Measurements from ENCODE around the gene KIR2DL1.
"Not testable (repeated sequence)": the region's sequence is repeated elsewhere in the genome, so short reads cannot be mapped to it uniquely, and the experiment has no call there.

KIR2DL1 gene

DNA sequence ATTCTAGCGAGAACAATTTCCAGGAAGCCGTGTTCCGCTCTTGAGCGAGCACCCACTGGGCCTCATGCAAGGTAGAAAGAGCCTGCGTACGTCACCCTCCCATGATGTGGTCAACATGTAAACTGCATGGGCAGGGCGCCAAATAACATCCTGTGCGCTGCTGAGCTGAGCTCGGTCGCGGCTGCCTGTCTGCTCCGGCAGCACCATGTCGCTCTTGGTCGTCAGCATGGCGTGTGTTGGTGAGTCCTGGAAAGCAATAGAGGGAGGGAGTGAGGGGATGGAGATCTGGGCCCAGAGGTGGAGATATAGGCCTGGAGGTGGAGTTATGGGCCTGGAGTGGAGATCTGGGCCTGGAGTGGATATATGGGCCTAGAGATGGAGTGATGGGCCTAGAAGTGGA, at the start of gene KIR2DL1:
Gene KIR2DL1 (plus strand): TSS at position 148 of the 400 bp plus-strand sequence. CDS start 58 bp downstream, at position 206.
- not testable (repeated sequence) for DNase-seq

DNA sequence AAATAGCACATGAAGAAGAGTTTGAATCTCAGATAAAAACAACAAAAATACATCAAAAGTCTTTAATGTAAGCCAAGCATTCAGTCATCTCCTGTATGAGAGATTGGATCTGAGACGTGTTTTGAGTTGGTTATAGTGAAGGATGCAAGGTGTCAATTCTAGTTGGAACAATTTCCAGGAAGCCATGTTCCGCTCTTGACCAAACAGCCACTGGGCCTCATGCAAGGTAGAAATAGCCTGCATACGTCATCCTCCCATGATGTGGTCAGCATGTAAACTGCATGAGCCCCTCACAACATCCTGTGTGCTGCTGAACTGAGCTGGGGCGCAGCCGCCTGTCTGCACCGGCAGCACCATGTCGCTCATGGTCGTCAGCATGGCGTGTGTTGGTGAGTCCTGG, 45.5 kb upstream of the KIR2DL1 start, which contains the start of gene KIR3DL3:
Gene KIR3DL3 (plus strand): TSS at position 301 of the 400 bp plus-strand sequence. CDS start 55 bp downstream, at position 356.
- no peak for DNase-seq

DNA sequence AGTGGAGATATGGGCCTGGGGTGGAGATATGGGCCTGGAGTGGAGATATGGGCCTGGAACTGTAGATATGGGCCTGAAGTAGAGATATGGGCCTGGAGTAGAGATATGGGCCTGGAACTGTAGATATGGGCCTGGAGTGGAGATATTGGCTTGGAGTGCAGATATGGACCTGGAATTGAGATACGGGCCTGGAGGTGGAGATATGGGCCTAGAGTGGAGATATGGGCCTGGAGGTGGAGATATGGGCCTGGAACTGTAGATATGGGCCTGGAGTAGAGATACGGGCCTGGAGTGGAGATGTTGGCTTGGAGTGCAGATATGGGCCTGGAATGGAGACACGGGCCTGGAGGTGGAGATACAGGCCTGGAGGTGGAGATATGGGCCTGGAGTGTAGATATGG, 44.9 kb upstream of the KIR2DL1 start:
- no peak for DNase-seq

GRCh38 chr19:54725321-54725720, 44.3 kb upstream of the KIR2DL1 start:
- DNase-seq = no peak

- no peak for DNase-seq
These were observed 42.0 kb upstream of the KIR2DL1 start for GRCh38 chr19:54727562-54727961.

DNA sequence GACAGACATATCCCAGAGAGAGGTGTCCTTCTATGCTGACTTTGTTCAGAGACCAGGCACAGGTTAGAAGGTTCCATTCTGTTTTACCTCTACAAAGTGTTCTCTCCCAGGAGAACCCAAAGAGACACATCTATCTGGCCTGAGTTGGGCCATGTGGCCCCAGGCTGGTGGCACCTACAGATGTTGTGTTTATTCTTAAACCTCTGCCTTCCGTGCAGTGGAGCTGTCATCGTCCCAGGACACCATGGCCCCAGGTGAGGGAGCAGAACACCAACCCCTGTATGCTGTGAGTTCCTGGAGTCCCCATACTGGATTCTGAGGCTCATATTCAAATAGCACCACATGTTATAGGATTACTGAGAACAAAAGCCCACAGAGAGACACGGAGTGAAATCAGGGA, 41.4 kb upstream of the KIR2DL1 start:
- no peak for DNase-seq

DNA sequence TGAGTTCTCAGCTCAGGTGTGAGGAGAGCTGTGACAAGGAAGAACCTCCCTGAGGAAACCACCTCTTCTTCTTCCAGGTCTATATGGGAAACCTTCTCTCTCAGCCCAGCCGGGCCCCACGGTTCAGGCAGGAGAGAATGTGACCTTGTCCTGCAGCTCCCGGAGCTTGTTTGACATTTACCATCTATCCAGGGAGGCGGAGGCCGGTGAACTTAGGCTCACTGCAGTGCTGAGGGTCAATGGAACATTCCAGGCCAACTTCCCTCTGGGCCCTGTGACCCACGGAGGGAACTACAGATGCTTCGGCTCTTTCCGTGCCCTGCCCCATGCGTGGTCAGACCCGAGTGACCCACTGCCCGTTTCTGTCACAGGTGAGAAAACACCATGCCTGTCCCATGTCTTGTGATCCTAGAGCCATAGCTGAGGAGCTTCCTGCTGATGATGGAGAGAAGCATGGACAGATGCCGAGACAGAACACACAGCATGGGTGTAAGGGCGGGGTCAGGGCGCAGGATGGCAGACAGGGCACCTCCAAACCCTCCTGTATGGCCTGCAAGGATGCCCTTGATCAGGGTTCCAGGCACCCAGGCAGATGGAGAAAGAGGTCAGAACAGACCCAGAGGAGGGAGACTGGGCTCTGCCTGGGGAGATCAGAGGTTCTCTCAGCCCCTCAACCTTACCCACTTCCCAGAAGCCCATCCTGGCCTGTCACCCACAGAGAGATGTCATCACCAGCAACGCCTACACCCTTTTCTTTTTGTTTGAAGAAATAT, 40.0 kb upstream of the KIR2DL1 start:
- DNase-seq = no peak

- no peak for DNase-seq
These were observed 38.4 kb upstream of the KIR2DL1 start for GRCh38 chr19:54731191-54731590.

GRCh38 chr19:54738306-54738705, 31.3 kb upstream of the KIR2DL1 start, which contains the start of gene KIR2DL3:
Gene KIR2DL3, plus strand, starts transcription at chr19:54738513. Its CDS starts 33 bp downstream, at chr19:54738546.
- not testable (repeated sequence) for DNase-seq

DNA sequence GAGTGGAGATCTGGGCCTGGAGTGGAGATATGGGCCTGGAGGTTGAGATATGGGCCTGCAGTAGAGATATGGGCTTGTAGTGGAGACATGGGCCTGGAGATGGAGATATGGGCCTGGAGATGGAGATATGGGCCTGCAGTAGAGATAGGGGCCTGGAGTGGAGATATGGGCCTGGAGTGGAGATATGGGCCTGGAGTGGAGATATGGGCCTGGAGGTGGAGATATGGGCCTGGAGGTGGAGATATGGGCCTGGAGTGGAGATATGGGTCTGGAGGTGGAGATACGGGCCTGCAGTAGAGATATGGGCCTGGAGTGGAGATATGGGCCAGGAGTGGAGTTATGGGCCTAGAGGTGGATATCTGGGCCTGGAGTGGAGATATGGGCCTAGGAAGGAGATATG, 30.9 kb upstream of the KIR2DL1 start:
- DNase-seq = no peak

GRCh38 chr19:54739587-54740497, 29.8 kb upstream of the KIR2DL1 start:
- DNase-seq = no peak

GRCh38 chr19:54741950-54742349, 27.6 kb upstream of the KIR2DL1 start:
- not testable (repeated sequence) for DNase-seq

DNA sequence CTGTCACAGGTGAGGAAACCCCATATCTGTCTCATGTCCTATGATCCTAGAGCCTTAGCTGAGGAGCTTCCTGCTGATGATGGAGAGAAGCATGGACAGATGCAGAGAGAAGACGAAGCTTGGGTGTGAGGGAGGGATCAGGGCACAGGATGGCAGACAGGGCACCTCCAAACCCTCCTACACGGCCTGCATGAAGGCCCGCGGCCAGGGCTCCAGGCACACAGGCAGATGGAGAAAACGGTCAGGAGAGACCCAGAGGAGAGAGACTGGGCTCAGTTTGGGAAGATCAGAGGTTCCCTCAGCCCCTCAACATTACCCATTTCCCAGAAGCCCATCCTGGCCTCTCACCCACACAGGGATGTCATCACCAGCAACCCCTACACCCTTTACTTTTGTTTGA, 25.5 kb upstream of the KIR2DL1 start:
- DNase-seq = not testable (repeated sequence)

GRCh38 chr19:54747614-54748322, 21.8 kb upstream of the KIR2DL1 start:
- not testable (repeated sequence) for DNase-seq

DNA sequence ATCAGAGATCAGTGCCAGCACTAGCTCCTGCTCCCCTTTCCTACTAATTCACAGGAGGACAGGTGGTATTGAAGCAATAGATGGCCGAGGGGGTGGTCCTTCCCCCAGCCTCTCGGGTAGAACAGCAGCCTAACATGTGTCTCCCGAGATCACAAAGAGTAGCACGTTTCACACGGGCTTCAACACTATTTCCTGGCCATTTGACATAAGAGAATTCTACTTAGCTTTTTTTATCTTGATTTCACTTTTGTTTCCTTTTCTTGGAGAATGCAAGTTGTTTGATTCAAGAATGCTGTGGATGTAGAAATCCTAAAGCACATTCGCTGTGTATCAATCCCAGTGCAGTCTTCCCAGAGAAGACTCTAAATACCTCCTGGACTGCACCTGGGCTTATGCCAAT, 19.3 kb upstream of the KIR2DL1 start:
- not testable (repeated sequence) for DNase-seq

- not testable (repeated sequence) for DNase-seq
These were observed 13.1 kb upstream of the KIR2DL1 start for GRCh38 chr19:54756204-54757110.

- not testable (repeated sequence) for DNase-seq
These were observed 11.0 kb upstream of the KIR2DL1 start for GRCh38 chr19:54758577-54758976.

DNA sequence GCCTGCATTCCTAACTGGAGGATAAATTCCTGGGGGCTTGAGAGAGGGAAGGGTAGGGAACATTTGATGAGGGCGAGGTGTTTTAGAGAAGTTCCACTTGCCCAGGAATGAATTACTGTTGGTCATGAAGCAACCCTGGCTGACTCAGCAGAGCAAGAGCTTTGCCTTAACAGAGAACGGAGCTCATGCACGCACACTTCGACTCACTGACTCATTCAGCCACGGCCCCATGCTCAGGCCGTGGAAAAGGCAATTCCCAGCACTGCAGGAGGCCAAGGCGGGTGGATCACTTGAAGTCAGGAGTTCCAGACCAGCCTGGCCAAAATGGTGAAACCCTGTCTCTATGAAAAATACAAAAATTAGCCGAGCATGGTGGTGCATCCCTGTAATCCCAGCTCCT, 5.4 kb upstream of the KIR2DL1 start:
- DNase-seq = not testable (repeated sequence)

GRCh38 chr19:54766464-54766863, 3.1 kb upstream of the KIR2DL1 start:
- not testable (repeated sequence) for DNase-seq

DNA sequence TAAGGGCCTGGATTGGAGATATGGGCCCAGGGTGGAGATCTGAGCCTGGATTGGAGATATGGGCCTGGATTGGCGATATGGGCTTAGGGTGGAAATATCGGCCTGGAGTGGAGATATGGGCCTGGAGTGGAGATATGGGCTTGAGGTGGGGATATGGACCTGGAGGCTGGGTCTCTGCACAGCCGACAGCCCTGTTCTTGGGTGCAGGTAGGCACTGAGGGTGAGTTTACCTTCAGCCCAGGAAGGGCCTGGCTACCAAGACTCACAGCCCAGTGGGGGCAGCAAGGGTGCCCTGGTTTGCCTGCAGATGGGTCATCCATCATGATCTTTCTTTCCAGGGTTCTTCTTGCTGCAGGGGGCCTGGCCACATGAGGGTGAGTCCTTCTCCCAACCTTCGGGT, 918 bp downstream of the KIR2DL1 start:
- DNase-seq = not testable (repeated sequence)
